Measurements from ENCODE around the gene UTP11.

UTP11 gene

GRCh38 chr1:38015978-38016725, 3.6 kb downstream of the UTP11 start:
- WGBS, 2 experiments (ENCODE audit: insufficient coverage in 2 of 2): 90 to 92% methylated on average over 5 of the region's 6 CpGs
- Histone ChIP-seq H3K4me1 (ENCODE audit: control insufficient read depth, insufficient read depth, low read length, poor library complexity, severe bottlenecking) (peaks cover 9% of the 10 kb centered on the region), H3K27ac (ENCODE audit: low read depth, low read length, severe bottlenecking) (peak overlapping the region; percentile 69), H3K4me3 (ENCODE audit: extremely low read depth, insufficient read depth, low read length, poor library complexity, severe bottlenecking) (no peak overlapping the region), H3K36me3 (ENCODE audit: control insufficient read depth, insufficient read depth, low read length) (peaks cover 67% of the 10 kb centered on the region), H3K9me3 (ENCODE audit: control insufficient read depth, low read length) (no peaks in the 10 kb centered on the region)

- peaks cover 4% of the 10 kb centered on the region for H3K4me1 ChIP-seq (ENCODE audit: control insufficient read depth, insufficient read depth, low read length, poor library complexity, severe bottlenecking)
- peaks cover 94% of the 10 kb centered on the region for H3K36me3 ChIP-seq (ENCODE audit: control insufficient read depth, insufficient read depth, low read length)
- H3K9me3 ChIP-seq (ENCODE audit: control insufficient read depth, low read length): no peaks in the 10 kb centered on the region
- no peak overlapping the region for H3K4me3 ChIP-seq (ENCODE audit: extremely low read depth, insufficient read depth, low read length, poor library complexity, severe bottlenecking)
- 92 to 96% methylated on average over 5 to 6 of the region's 6 CpGs for WGBS, 2 experiments (ENCODE audit: insufficient coverage in 2 of 2)
- no peak overlapping the region for H3K27ac ChIP-seq (ENCODE audit: low read depth, low read length, severe bottlenecking)
Observed at GRCh38 chr1:38018864-38019343, 6.4 kb downstream of the UTP11 start.

GRCh38 chr1:38020396-38020795, 7.9 kb downstream of the UTP11 start:
- Histone ChIP-seq H3K36me3 (ENCODE audit: control insufficient read depth, insufficient read depth, low read length) (peaks cover 97% of the 10 kb centered on the region), H3K4me1 (ENCODE audit: control insufficient read depth, insufficient read depth, low read length, poor library complexity, severe bottlenecking) (peaks cover 5% of the 10 kb centered on the region)
- 94 to 100% methylated on average over 1 to 2 of the region's 2 CpGs for WGBS, 2 experiments (ENCODE audit: insufficient coverage in 2 of 2)

GRCh38 chr1:38021969-38022368, 9.4 kb downstream of the UTP11 start:
- H3K4me1 ChIP-seq (ENCODE audit: control insufficient read depth, insufficient read depth, low read length, poor library complexity, severe bottlenecking): peaks cover 6% of the 10 kb centered on the region
- 100% methylated on average over 4 of the region's 5 CpGs for WGBS, 2 experiments (ENCODE audit: insufficient coverage in 2 of 2)
- no peak overlapping the region for H3K4me3 ChIP-seq (ENCODE audit: extremely low read depth, insufficient read depth, low read length, poor library complexity, severe bottlenecking)
- H3K36me3 ChIP-seq (ENCODE audit: control insufficient read depth, insufficient read depth, low read length): peaks cover 94% of the 10 kb centered on the region
- no peak overlapping the region for H3K27ac ChIP-seq (ENCODE audit: low read depth, low read length, severe bottlenecking)
- H3K9me3 ChIP-seq (ENCODE audit: control insufficient read depth, low read length): no peaks in the 10 kb centered on the region

More at GRCh38 chr1:38020396-38020795, 7.9 kb downstream of the UTP11 start:
- Histone ChIP-seq H3K27ac (ENCODE audit: low read depth, low read length, severe bottlenecking) (no peak overlapping the region), H3K4me3 (ENCODE audit: extremely low read depth, insufficient read depth, low read length, poor library complexity, severe bottlenecking) (no peak overlapping the region), H3K9me3 (ENCODE audit: control insufficient read depth, low read length) (no peaks in the 10 kb centered on the region)

- Histone ChIP-seq H3K4me1 (ENCODE audit: control insufficient read depth, insufficient read depth, low read length, poor library complexity, severe bottlenecking) (peaks cover 11% of the 10 kb centered on the region), H3K9me3 (ENCODE audit: control insufficient read depth, low read length) (no peaks in the 10 kb centered on the region), H3K4me3 (ENCODE audit: extremely low read depth, insufficient read depth, low read length, poor library complexity, severe bottlenecking) (no peak overlapping the region), H3K27ac (ENCODE audit: low read depth, low read length, severe bottlenecking) (no peak overlapping the region), H3K36me3 (ENCODE audit: control insufficient read depth, insufficient read depth, low read length) (peaks cover 89% of the 10 kb centered on the region)
- WGBS, 2 experiments (ENCODE audit: insufficient coverage in 2 of 2): 86 to 94% methylated on average over 2 of the region's 3 CpGs
Observed at GRCh38 chr1:38022810-38023209, 10.3 kb downstream of the UTP11 start.

GRCh38 chr1:38025233-38025632, 12.7 kb downstream of the UTP11 start:
- H3K36me3 ChIP-seq (ENCODE audit: control insufficient read depth, insufficient read depth, low read length): peaks cover 65% of the 10 kb centered on the region
- peaks cover 32% of the 10 kb centered on the region for H3K4me1 ChIP-seq (ENCODE audit: control insufficient read depth, insufficient read depth, low read length, poor library complexity, severe bottlenecking)
- no peak overlapping the region for H3K27ac ChIP-seq (ENCODE audit: low read depth, low read length, severe bottlenecking)
- no peak overlapping the region for H3K4me3 ChIP-seq (ENCODE audit: extremely low read depth, insufficient read depth, low read length, poor library complexity, severe bottlenecking)
- whole genome bisulfite sequencing, 2 experiments (ENCODE audit: insufficient coverage in 2 of 2): 81 to 95% methylated on average over 2 of the region's 2 CpGs
- no peaks in the 10 kb centered on the region for H3K9me3 ChIP-seq (ENCODE audit: control insufficient read depth, low read length)

GRCh38 chr1:38025664-38026063, 13.1 kb downstream of the UTP11 start:
- Histone ChIP-seq H3K9me3 (ENCODE audit: control insufficient read depth, low read length) (no peaks in the 10 kb centered on the region), H3K36me3 (ENCODE audit: control insufficient read depth, insufficient read depth, low read length) (peaks cover 61% of the 10 kb centered on the region)

GRCh38 chr1:38026592-38027200, 14.2 kb downstream of the UTP11 start:
- whole genome bisulfite sequencing, 2 experiments (ENCODE audit: insufficient coverage in 2 of 2): 82 to 88% methylated on average over 8 of the region's 8 CpGs
- Histone ChIP-seq H3K4me1 (ENCODE audit: control insufficient read depth, insufficient read depth, low read length, poor library complexity, severe bottlenecking) (peaks cover 39% of the 10 kb centered on the region), H3K27ac (ENCODE audit: low read depth, low read length, severe bottlenecking) (no peak overlapping the region), H3K9me3 (ENCODE audit: control insufficient read depth, low read length) (no peaks in the 10 kb centered on the region), H3K36me3 (ENCODE audit: control insufficient read depth, insufficient read depth, low read length) (peaks cover 50% of the 10 kb centered on the region), H3K4me3 (ENCODE audit: extremely low read depth, insufficient read depth, low read length, poor library complexity, severe bottlenecking) (no peak overlapping the region)

More at GRCh38 chr1:38025664-38026063, 13.1 kb downstream of the UTP11 start:
- peaks cover 37% of the 10 kb centered on the region for H3K4me1 ChIP-seq (ENCODE audit: control insufficient read depth, insufficient read depth, low read length, poor library complexity, severe bottlenecking)
- no peak overlapping the region for H3K27ac ChIP-seq (ENCODE audit: low read depth, low read length, severe bottlenecking)
- no peak overlapping the region for H3K4me3 ChIP-seq (ENCODE audit: extremely low read depth, insufficient read depth, low read length, poor library complexity, severe bottlenecking)
- WGBS, 2 experiments (ENCODE audit: insufficient coverage in 2 of 2): 94 to 95% methylated on average over 5 of the region's 6 CpGs

- peaks cover 43% of the 10 kb centered on the region for H3K36me3 ChIP-seq (ENCODE audit: control insufficient read depth, insufficient read depth, low read length)
- no peak overlapping the region for H3K27ac ChIP-seq (ENCODE audit: low read depth, low read length, severe bottlenecking)
- WGBS, 2 experiments (ENCODE audit: insufficient coverage in 2 of 2): 93 to 100% methylated on average over 11 to 17 of the region's 19 CpGs
- H3K9me3 ChIP-seq (ENCODE audit: control insufficient read depth, low read length): no peaks in the 10 kb centered on the region
- no peak overlapping the region for H3K4me3 ChIP-seq (ENCODE audit: extremely low read depth, insufficient read depth, low read length, poor library complexity, severe bottlenecking)
- H3K4me1 ChIP-seq (ENCODE audit: control insufficient read depth, insufficient read depth, low read length, poor library complexity, severe bottlenecking): peaks cover 39% of the 10 kb centered on the region
Observed at GRCh38 chr1:38027201-38028104, 14.9 kb downstream of the UTP11 start.

GRCh38 chr1:38028105-38028591, 15.6 kb downstream of the UTP11 start:
- Histone ChIP-seq H3K4me3 (ENCODE audit: extremely low read depth, insufficient read depth, low read length, poor library complexity, severe bottlenecking) (no peak overlapping the region), H3K36me3 (ENCODE audit: control insufficient read depth, insufficient read depth, low read length) (peaks cover 36% of the 10 kb centered on the region), H3K9me3 (ENCODE audit: control insufficient read depth, low read length) (no peaks in the 10 kb centered on the region), H3K4me1 (ENCODE audit: control insufficient read depth, insufficient read depth, low read length, poor library complexity, severe bottlenecking) (peaks cover 39% of the 10 kb centered on the region), H3K27ac (ENCODE audit: low read depth, low read length, severe bottlenecking) (no peak overlapping the region)
- WGBS, 2 experiments (ENCODE audit: insufficient coverage in 2 of 2): no CpG with 5 or more reads among the region's 3 CpGs

Data from mesodermal cell (in vitro differentiated cells).